ENCODE results near the gene PASK.

PASK gene

DNA sequence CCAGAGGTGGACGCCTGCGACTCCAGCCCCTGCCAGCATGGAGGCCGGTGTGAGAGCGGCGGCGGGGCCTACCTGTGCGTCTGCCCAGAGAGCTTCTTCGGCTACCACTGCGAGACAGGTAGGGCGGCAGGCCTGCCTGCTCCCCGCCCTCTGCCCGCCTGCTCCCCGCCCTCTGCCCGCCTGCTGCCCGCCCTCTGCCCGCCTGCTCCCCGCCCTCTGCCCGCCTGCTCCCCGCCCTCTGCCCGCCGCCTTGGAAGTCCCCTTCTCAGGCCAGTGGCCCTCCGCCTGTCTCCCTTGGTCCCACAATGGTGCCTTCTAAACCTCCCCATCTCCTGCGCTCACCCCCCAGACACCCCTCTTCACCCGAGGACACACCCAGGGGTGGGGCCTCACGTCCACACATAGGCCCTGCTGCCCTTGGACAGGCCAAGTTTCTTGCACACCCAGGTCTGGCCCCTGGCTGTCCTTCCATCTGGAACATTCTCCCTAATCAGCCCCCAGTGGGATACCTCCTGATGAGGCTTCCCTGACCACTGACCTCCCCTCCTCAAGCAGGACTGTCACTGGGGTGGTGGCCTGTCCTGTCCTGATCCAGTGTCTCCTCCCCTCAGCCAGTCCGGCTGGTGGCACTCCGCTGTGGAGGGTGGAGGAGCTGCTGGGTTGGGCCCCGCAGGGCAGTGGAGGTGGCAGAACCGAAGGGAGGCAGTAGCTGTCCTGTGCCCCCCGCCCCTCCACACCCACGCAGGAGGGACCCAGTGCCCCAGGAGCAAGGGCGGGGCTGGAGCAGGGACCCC is 85.1 kb downstream of the PASK start:
- DNase-seq (ENCODE audit: low spot score) = peak; percentile 55

DNA sequence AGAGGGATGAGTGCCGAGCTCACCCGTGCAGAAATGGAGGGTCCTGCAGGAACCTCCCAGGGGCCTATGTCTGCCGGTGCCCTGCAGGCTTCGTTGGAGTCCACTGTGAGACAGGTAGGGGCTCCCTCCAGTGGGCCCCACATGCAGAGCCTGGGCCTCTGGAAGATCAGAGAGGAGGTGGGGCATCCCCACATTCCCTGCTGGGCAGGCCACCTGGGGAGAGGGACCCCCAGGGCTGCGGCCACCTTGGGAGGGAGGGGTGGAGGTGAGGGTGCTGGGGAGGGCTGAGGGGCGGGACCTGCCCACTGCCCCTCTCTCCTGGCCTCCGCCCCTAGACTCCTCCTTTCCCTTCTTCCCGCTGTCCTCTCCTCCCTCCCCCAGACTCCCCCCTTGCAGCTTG is 85.7 kb downstream of the PASK start:
- DNase-seq (ENCODE audit: low spot score) = no peak

DNA sequence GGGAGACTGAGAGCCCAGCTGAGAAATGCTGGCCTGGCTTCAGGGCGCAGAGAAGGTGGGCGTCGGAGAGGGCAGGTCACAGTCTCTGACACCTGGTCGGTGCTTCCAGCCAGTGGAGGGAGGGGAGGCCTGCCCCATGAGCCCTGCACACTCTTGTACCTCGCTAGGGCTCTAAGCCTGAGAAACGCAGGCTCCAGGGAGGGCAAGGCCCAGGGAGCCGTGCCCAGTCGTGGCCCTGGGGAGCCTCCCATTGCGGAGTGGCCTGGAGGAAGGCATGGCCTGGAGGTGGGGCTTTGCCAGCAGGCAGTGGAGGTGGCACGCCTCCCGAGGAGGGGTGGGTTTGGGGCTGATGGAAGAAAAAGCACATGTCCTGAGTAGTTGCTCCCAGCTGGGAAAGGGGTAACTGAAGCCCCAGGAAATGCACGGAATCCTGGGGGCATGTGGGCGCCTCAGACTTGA is 86.2 kb downstream of the PASK start:
- DNase-seq (ENCODE audit: low spot score) = no peak

DNA sequence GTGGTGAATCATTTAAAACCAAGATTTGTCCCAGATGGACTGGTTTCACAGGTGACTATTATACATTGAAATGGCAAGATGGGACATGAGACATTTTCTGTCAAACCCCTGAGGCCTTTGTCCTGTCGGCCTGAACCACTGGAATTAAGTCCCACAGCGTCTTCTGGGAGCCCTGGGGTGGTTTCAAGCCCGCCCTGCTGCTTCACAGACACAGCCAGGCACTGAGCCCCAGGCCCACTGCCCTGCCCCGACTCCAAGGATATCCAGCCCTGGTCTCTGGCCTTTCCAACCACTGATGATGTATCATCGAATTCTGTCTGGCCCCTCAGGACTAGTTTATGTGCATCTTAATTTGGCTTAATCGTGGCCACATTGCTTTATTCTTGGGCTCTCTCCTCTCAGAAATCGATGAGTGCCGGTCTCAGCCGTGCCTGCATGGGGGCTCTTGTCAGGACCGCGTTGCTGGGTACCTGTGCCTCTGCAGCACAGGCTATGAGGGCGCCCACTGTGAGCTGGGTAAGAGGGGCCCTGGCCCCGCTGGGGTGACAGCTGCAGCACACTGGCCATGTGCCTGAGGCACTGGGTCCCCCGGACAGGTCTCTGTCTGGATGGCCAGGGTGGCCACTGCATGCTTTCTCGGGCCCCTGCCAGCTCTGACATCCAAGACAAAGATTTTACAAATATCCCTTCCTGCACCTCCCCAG is 86.7 kb downstream of the PASK start:
- DNase-seq (ENCODE audit: low spot score) = no peak

DNA sequence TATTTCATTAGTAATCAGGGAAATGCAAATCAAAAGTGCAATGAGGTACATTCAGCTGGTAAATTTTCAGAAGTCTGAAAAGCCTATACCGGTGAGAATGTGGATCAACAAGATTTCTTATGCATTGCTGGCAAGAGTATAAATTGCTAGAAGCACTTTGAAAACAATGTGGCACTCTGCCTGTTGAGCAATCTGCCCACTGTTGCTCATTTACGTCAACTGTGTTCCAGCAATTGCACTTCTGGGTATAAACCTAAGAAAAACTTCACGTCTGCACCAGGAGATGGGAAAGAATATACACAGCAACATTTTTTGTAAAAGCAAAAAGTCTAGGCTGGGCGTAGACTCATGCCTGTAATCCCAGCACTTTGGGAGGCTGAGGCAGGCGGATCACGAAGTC is 88.0 kb downstream of the PASK start:
- no peak for DNase-seq (ENCODE audit: low spot score)
